Amniotic stem cell (primary cell): Measurements from ENCODE around the gene TEKTIP1.
"Not testable (repeated sequence)": the region's sequence is repeated elsewhere in the genome, so short reads cannot be mapped to it uniquely, and the experiment has no call there.

Source experiments
- DNase-seq: peaks from one replicate; lab custom pipeline; 2025; lab: John Stamatoyannopoulos, UW

The TEKTIP1 gene

GRCh38 chr19:3557461-3558248 is 18.7 kb downstream of the TEKTIP1 start, which contains the start of gene MFSD12:
MFSD12 (minus strand) TSS chr19:3557586; CDS start chr19:3557403, 183 bp downstream.
- peak; percentile 86 for DNase-seq

- no peak for DNase-seq
These were observed 24.9 kb downstream of the TEKTIP1 start for GRCh38 chr19:3563709-3564524.

- no peak for DNase-seq
These were observed 26.2 kb downstream of the TEKTIP1 start for GRCh38 chr19:3565139-3565538.

- not testable (repeated sequence) for DNase-seq
These were observed 31.1 kb downstream of the TEKTIP1 start for GRCh38 chr19:3570042-3570441.

GRCh38 chr19:3570606-3571011 is 31.6 kb downstream of the TEKTIP1 start:
- DNase-seq: no peak

- DNase-seq: peak; percentile 99
These were observed 33.3 kb downstream of the TEKTIP1 start for GRCh38 chr19:3572132-3572854.

GRCh38 chr19:3572855-3573161 is 33.8 kb downstream of the TEKTIP1 start, which contains the start of gene HMG20B:
HMG20B (plus strand) TSS chr19:3572944; CDS start chr19:3573310, 366 bp downstream.
- DNase-seq: no peak

- no peak for DNase-seq
These were observed 34.3 kb downstream of the TEKTIP1 start for GRCh38 chr19:3573162-3573857.

GRCh38 chr19:3573858-3574637 is 35.1 kb downstream of the TEKTIP1 start:
- DNase-seq: peak; percentile 87

GRCh38 chr19:3575260-3575741 is 36.3 kb downstream of the TEKTIP1 start:
- DNase-seq: no peak

- no peak for DNase-seq
These were observed 37.1 kb downstream of the TEKTIP1 start for GRCh38 chr19:3575949-3576673.

GRCh38 chr19:3576696-3577443 is 37.9 kb downstream of the TEKTIP1 start:
- DNase-seq: no peak

- no peak for DNase-seq
These were observed 38.9 kb downstream of the TEKTIP1 start for GRCh38 chr19:3577723-3578344.

GRCh38 chr19:3578390-3578789 is 39.4 kb downstream of the TEKTIP1 start:
- DNase-seq: no peak

GRCh38 chr19:3580156-3580934 is 41.4 kb downstream of the TEKTIP1 start:
- peak; percentile 80 for DNase-seq

- not testable (repeated sequence) for DNase-seq
These were observed 42.8 kb downstream of the TEKTIP1 start for GRCh38 chr19:3581792-3582191.

- not testable (repeated sequence) for DNase-seq
These were observed 45.2 kb downstream of the TEKTIP1 start for GRCh38 chr19:3584036-3584802.
